Measurements from ENCODE around the gene BCKDHB.

DNA sequence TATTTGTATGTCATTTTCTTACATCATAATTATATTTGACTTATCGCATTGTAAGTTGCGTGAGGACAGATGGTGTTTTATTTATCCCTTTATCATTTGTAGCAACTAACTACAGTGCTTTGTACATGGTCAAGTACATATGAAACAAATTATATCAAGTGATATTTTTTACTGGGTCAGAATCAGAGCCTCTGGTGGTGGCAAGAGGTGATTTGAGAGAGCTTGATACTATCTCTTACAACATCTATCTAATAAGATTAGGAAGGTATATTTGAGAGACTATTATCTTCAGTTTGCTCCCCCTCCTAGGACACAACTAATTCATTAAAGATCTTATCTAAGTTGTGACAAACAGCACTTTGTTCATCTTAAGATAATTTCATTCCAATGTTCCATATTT, 47.7 kb downstream of the BCKDHB start:
- TF ChIP-seq, protein P1, sequence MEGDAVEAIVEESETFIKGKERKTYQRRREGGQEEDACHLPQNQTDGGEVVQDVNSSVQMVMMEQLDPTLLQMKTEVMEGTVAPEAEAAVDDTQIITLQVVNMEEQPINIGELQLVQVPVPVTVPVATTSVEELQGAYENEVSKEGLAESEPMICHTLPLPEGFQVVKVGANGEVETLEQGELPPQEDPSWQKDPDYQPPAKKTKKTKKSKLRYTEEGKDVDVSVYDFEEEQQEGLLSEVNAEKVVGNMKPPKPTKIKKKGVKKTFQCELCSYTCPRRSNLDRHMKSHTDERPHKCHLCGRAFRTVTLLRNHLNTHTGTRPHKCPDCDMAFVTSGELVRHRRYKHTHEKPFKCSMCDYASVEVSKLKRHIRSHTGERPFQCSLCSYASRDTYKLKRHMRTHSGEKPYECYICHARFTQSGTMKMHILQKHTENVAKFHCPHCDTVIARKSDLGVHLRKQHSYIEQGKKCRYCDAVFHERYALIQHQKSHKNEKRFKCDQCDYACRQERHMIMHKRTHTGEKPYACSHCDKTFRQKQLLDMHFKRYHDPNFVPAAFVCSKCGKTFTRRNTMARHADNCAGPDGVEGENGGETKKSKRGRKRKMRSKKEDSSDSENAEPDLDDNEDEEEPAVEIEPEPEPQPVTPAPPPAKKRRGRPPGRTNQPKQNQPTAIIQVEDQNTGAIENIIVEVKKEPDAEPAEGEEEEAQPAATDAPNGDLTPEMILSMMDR (IDR thresholded peaks at IDR 0.05), result no peak
- TF ChIP-seq PRRX2 (CRISPR knock-in tag; IDR thresholded peaks at IDR 0.05), result no peak
- TF ChIP-seq, protein P2, sequence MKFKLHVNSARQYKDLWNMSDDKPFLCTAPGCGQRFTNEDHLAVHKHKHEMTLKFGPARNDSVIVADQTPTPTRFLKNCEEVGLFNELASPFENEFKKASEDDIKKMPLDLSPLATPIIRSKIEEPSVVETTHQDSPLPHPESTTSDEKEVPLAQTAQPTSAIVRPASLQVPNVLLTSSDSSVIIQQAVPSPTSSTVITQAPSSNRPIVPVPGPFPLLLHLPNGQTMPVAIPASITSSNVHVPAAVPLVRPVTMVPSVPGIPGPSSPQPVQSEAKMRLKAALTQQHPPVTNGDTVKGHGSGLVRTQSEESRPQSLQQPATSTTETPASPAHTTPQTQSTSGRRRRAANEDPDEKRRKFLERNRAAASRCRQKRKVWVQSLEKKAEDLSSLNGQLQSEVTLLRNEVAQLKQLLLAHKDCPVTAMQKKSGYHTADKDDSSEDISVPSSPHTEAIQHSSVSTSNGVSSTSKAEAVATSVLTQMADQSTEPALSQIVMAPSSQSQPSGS (CRISPR knock-in tag; IDR thresholded peaks at IDR 0.05; ENCODE audit: borderline replicate concordance, low read depth), result no peak
- no peak for TF ChIP-seq CDX4 (CRISPR knock-in tag; IDR thresholded peaks at IDR 0.05; ENCODE audit: borderline replicate concordance)
- no peak for TF ChIP-seq SMAD3 (CRISPR knock-in tag; IDR thresholded peaks at IDR 0.05; ENCODE audit: borderline replicate concordance)
- no peak for TF ChIP-seq ETV6 (CRISPR knock-in tag; IDR thresholded peaks at IDR 0.05)
- TF ChIP-seq CBFB (CRISPR knock-in tag; IDR thresholded peaks at IDR 0.05; ENCODE audit: low read depth), result no peak
- TF ChIP-seq NFYB (CRISPR knock-in tag; conservative IDR thresholded peaks at IDR 0.05; ENCODE audit: low read depth), result no peak
- TF ChIP-seq FOXP4 (CRISPR knock-in tag; IDR thresholded peaks at IDR 0.05), result no peak
- TF ChIP-seq MAX (CRISPR knock-in tag; IDR thresholded peaks at IDR 0.05), result no peak
- no peak for TF ChIP-seq MXD4 (CRISPR knock-in tag; IDR thresholded peaks at IDR 0.05; ENCODE audit: borderline replicate concordance)
- no peak for TF ChIP-seq ZNF121 (CRISPR knock-in tag; IDR thresholded peaks at IDR 0.05)

Data from WTC11 (cell line).